Neural cell (in vitro differentiated cells): ENCODE data around the gene AIPL1. TPM values are rescaled to one million over a fixed set of nuclear protein-coding genes. Genes with fewer than 3 reads are reported as not detected.

Source experiments
- H2AFZ ChIP-seq: fragments of 200-600, 300-800 bp; sonication (generic), shearing (Covaris generic); 2 replicates; pipeline ENCODE4 v1.6.0; 2014; ENCODE audit warnings: low read depth, mild to moderate bottlenecking, antibody characterized with exemption, low read length, moderate library complexity
- H3F3A ChIP-seq: fragments of 200-600 bp; shearing (Covaris generic); 2 replicates; pipeline ENCODE4 v1.6.1; 2016; ENCODE audit warnings: mild to moderate bottlenecking, moderate library complexity, mixed read lengths, antibody characterized with exemption, low read length; ENCODE audit not compliant: insufficient read depth, poor library complexity, severe bottlenecking
- H3K27ac ChIP-seq: fragments of 200-600, 300-800 bp; sonication (generic), shearing (Covaris generic); 2 replicates; pipeline ENCODE4 v1.5.1; 2014; ENCODE audit warnings: mild to moderate bottlenecking, low read length, moderate library complexity
- H3K27me3 ChIP-seq: fragments of 300-800, 200-600 bp; sonication (generic), shearing (Covaris generic); 2 replicates; pipeline ENCODE4 v1.6.0; 2014; ENCODE audit warnings: mild to moderate bottlenecking, low read depth, low read length, moderate library complexity; ENCODE audit not compliant: insufficient read depth
- H3K36me3 ChIP-seq: fragments of 300-800, 200-600 bp; sonication (generic), shearing (Covaris generic); 2 replicates; pipeline ENCODE4 v1.5.1; 2014; ENCODE audit warnings: mild to moderate bottlenecking, antibody characterized with exemption, low read length, moderate library complexity; ENCODE audit not compliant: insufficient read depth
- H3K4me2 ChIP-seq: fragments of 300-800, 200-600 bp; sonication (generic), shearing (Covaris generic); 2 replicates; pipeline ENCODE4 v1.6.0; 2014; ENCODE audit warnings: mild to moderate bottlenecking, low read length
- H3K4me3 ChIP-seq: fragments of 300-800, 200-600 bp; sonication (generic), shearing (Covaris generic); 2 replicates; pipeline ENCODE4 v1.5.1; 2014; ENCODE audit warnings: mild to moderate bottlenecking, low read length, moderate library complexity
- H3K79me2 ChIP-seq: fragments of 200-600 bp; shearing (Covaris generic); replicated peaks from 2 replicates; pipeline ENCODE4 v1.6.0; 2014; ENCODE audit warnings: mild to moderate bottlenecking, low read length, moderate library complexity; ENCODE audit not compliant: insufficient read depth
- H3K9ac ChIP-seq: fragments of 300-800, 200-600 bp; sonication (generic), shearing (Covaris generic); 2 replicates; pipeline ENCODE4 v1.6.1; 2016; ENCODE audit warnings: mild to moderate bottlenecking, low read length, mixed read lengths
- H3K9me2 ChIP-seq: fragments of 200-600 bp; shearing (Covaris generic); 2 replicates; pipeline ENCODE4 v1.6.1; 2016; ENCODE audit warnings: mild to moderate bottlenecking, low read length, mixed read lengths; ENCODE audit not compliant: insufficient read depth
- H3K9me3 ChIP-seq: fragments of 200-600, 300-800 bp; sonication (generic), shearing (Covaris generic); 2 replicates; pipeline ENCODE4 v1.6.1; 2016; ENCODE audit warnings: mild to moderate bottlenecking, mixed run types, low read length, moderate library complexity, mixed read lengths
- H4K20me1 ChIP-seq: fragments of 200-600 bp; shearing (Covaris generic); 2 replicates; pipeline ENCODE4 v1.6.1; 2016; ENCODE audit warnings: mild to moderate bottlenecking, mixed run types; ENCODE audit not compliant: insufficient read depth
- CTCF ChIP-seq: fragments of 450-650 bp; IDR thresholded peaks from 2 replicates; pipeline ENCODE4 v1.5.1; 2014; ENCODE audit warnings: antibody characterized with exemption, mild to moderate bottlenecking, moderate library complexity; ENCODE audit not compliant: poor library complexity, severe bottlenecking
- EP300 ChIP-seq: fragments of 450-650 bp; conservative IDR thresholded peaks from 2 replicates; pipeline ENCODE4 v1.6.1; 2014; ENCODE audit warnings: antibody characterized with exemption, mild to moderate bottlenecking, moderate library complexity; ENCODE audit not compliant: poor library complexity, severe bottlenecking
- EZH2 ChIP-seq: fragments of 200-600, 300-800 bp; shearing (Covaris generic), sonication (generic); IDR thresholded peaks from 2 replicates; pipeline ENCODE4 v1.6.1; 2014; ENCODE audit warnings: antibody characterized with exemption, low read length, borderline replicate concordance, mild to moderate bottlenecking; ENCODE audit not compliant: insufficient read depth, poor library complexity, severe bottlenecking
- MXI1 ChIP-seq: fragments of 450-650 bp; conservative IDR thresholded peaks from 2 replicates; pipeline ENCODE4 v1.6.1; 2014; ENCODE audit warnings: antibody characterized with exemption, mild to moderate bottlenecking; ENCODE audit not compliant: poor library complexity, severe bottlenecking
- POLR2AphosphoS5 ChIP-seq: IDR thresholded peaks from 2 replicates; pipeline ENCODE4 v1.6.1; 2012
- RAD21 ChIP-seq: fragments of 450-650 bp; conservative IDR thresholded peaks from 2 replicates; pipeline ENCODE4 v1.6.1; 2014; ENCODE audit warnings: antibody characterized with exemption, mild to moderate bottlenecking, moderate library complexity
- REST ChIP-seq: IDR thresholded peaks from 2 replicates; pipeline ENCODE4 v1.6.1; 2012; ENCODE audit warnings: borderline replicate concordance
- SMC3 ChIP-seq: fragments of 450-650 bp; conservative IDR thresholded peaks from 2 replicates; pipeline ENCODE4 v1.6.1; 2014; ENCODE audit warnings: antibody characterized with exemption, mild to moderate bottlenecking, moderate library complexity; ENCODE audit not compliant: poor library complexity
- TAF1 ChIP-seq: IDR thresholded peaks from 2 replicates; pipeline ENCODE4 v1.6.1; 2012; ENCODE audit warnings: low read depth
- polyA plus RNA-seq: library from polyadenylated mRNA; depleted of rRNA; stranded (reverse); fragments of >200 nt; gene quantifications from 2 replicates; pipeline ENCODE4 v1.2.3, GENCODE V29; 2014

AIPL1 gene
- polyA plus RNA-seq, 1 donor from 2014 or later, result not detected

GRCh38 chr17:6482105-6482455 is 47.2 kb upstream of the AIPL1 start:
- H2AFZ ChIP-seq, result no peak overlapping the region
- H3K4me3 ChIP-seq, result no peak overlapping the region
- H3F3A ChIP-seq, result no peaks in the 10 kb centered on the region
- H3K79me2 ChIP-seq, result no peaks in the 10 kb centered on the region
- H3K9ac ChIP-seq, result no peak overlapping the region
- H3K27me3 ChIP-seq, result no peaks in the 10 kb centered on the region
- H3K9me2 ChIP-seq, result no peaks in the 10 kb centered on the region
- no peak overlapping the region for H3K27ac ChIP-seq
- H3K36me3 ChIP-seq, result no peaks in the 10 kb centered on the region
- no peaks in the 10 kb centered on the region for H4K20me1 ChIP-seq
- no peak overlapping the region for H3K4me2 ChIP-seq
- no peak for TF ChIP-seq EZH2
- TF ChIP-seq CTCF, result no peak
- no peak for TF ChIP-seq MXI1
- TF ChIP-seq REST, result no peak
- TF ChIP-seq RAD21, result no peak
- TF ChIP-seq SMC3, result no peak
- no peak for TF ChIP-seq EP300
- TF ChIP-seq TAF1, result no peak
- no peak for TF ChIP-seq POLR2AphosphoS5
- no peaks in the 10 kb centered on the region for H3K9me3 ChIP-seq

GRCh38 chr17:6480303-6480675 is 45.4 kb upstream of the AIPL1 start:
- H3K9me3 ChIP-seq, result no peaks in the 10 kb centered on the region
- H3K27ac ChIP-seq, result no peak overlapping the region
- H3K79me2 ChIP-seq, result no peaks in the 10 kb centered on the region
- H3K36me3 ChIP-seq, result no peaks in the 10 kb centered on the region
- H3F3A ChIP-seq, result no peaks in the 10 kb centered on the region
- H3K4me2 ChIP-seq, result no peak overlapping the region
- H3K27me3 ChIP-seq, result no peaks in the 10 kb centered on the region
- H3K4me3 ChIP-seq, result no peak overlapping the region
- H3K9ac ChIP-seq, result no peak overlapping the region
- H2AFZ ChIP-seq, result no peak overlapping the region
- H4K20me1 ChIP-seq, result no peaks in the 10 kb centered on the region
- TF ChIP-seq TAF1 (no peak), POLR2AphosphoS5 (no peak), EZH2 (no peak), CTCF (no peak), REST (no peak), SMC3 (no peak)
- no peaks in the 10 kb centered on the region for H3K9me2 ChIP-seq
